Activated B cell treated with CpG ODN at 0.5 μM for 24 hours (primary cell): Measurements from ENCODE around the gene REG4. TPM values are rescaled to one million over a fixed set of nuclear protein-coding genes. Genes with fewer than 3 reads are reported as not detected.
"Not testable (repeated sequence)": the region's sequence is repeated elsewhere in the genome, so short reads cannot be mapped to it uniquely, and the experiment has no call there.

Source experiments
- ATAC-seq: fragments of 200-7000 bp; cut with Tn5 transposase; one replicate; pipeline ENCODE4 v1.10.0; 2021; ENCODE audit warnings: low read depth, mild to moderate bottlenecking, moderate library complexity
- CTCF ChIA-PET: fragments of 350-600 bp; sonication (Branson Sonifier 250); formaldehyde crosslinking; loops from one replicate; lab custom pipeline; 2021; ENCODE audit warnings: antibody characterized with exemption; lab: Charles Lee
- POLR2A ChIA-PET: fragments of 350-600 bp; sonication (Branson Sonifier 250); formaldehyde crosslinking; loops from one replicate; lab custom pipeline; 2021; ENCODE audit warnings: antibody characterized with exemption; lab: Charles Lee
- DNase-seq: peaks from one replicate; pipeline ENCODE4 v3.0.0; 2022
- H3K27ac Mint-ChIP-seq: one replicate; pipeline ENCODE4 v1.8.0; 2020; ENCODE audit warnings: mixed read lengths
- H3K27me3 Mint-ChIP-seq: one replicate; pipeline ENCODE4 v1.8.0; 2021; ENCODE audit warnings: mixed read lengths
- H3K36me3 Mint-ChIP-seq: one replicate; pipeline ENCODE4 v1.8.0; 2021; ENCODE audit warnings: low read depth, mixed read lengths
- H3K4me1 Mint-ChIP-seq: one replicate; pipeline ENCODE4 v1.8.0; 2021; ENCODE audit warnings: mixed read lengths
- H3K4me3 Mint-ChIP-seq: one replicate; pipeline ENCODE4 v1.8.0; 2020; ENCODE audit warnings: mild to moderate bottlenecking, mixed read lengths
- H3K9me3 Mint-ChIP-seq: one replicate; pipeline ENCODE4 v1.8.0; 2020; ENCODE audit warnings: mixed read lengths
- intact Hi-C: fragments of 100-400 bp; cut with micrococcal nuclease; formaldehyde crosslinking; loops from one replicate; pipeline ENCODE4 v1.15.1; 2024
- total RNA-seq: library from RNA; stranded (reverse); gene quantifications from 2 replicates; pipeline ENCODE4 v1.2.3, GENCODE V29; 2022
- TF ChIP-seq, protein P1 (sequence below): fragments of 200-600 bp; IDR thresholded peaks from one replicate; pipeline ENCODE4 v1.8.0; 2022; ENCODE audit warnings: antibody characterized with exemption, mild to moderate bottlenecking

Gene REG4
- not detected in 2 replicates for total RNA-seq

GRCh38 chr1:119811387-119811786 is at the start of gene REG4:
REG4 (minus strand) TSS chr1:119811460; CDS start chr1:119808769, 2,691 bp downstream.
- peaks cover 5% of the 10 kb centered on the region for H3K27me3 Mint-ChIP-seq
- no peak for DNase-seq
- CTCF ChIA-PET, result interaction anchor here (1.1 to 1.4 kb wide), 2 partner anchors 10 to 14 kb away, joined by 3 to 5 read pairs; no protein-coding TSS in a partner anchor

DNA sequence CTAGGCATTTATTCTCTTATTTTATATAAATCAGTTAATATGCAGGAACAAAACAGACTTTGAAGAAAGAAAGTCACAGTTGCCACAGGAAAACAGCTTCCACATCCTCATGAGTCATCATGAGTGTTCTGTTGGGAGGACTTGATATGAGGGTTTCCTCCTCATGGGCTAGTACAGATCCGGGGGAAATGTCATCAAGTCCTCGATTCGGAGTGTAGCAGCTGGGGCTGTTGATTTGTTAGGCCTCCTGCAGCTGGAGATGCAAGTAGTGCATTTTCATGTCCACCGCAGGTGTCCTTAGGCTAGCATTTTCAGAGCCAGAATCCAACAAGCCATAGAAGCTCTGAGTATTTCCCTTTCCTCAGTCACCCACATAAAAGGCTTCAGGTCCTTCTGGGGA is 48.4 kb upstream of the REG4 start:
- no peak for ATAC-seq
- TF ChIP-seq, protein P1, sequence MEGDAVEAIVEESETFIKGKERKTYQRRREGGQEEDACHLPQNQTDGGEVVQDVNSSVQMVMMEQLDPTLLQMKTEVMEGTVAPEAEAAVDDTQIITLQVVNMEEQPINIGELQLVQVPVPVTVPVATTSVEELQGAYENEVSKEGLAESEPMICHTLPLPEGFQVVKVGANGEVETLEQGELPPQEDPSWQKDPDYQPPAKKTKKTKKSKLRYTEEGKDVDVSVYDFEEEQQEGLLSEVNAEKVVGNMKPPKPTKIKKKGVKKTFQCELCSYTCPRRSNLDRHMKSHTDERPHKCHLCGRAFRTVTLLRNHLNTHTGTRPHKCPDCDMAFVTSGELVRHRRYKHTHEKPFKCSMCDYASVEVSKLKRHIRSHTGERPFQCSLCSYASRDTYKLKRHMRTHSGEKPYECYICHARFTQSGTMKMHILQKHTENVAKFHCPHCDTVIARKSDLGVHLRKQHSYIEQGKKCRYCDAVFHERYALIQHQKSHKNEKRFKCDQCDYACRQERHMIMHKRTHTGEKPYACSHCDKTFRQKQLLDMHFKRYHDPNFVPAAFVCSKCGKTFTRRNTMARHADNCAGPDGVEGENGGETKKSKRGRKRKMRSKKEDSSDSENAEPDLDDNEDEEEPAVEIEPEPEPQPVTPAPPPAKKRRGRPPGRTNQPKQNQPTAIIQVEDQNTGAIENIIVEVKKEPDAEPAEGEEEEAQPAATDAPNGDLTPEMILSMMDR, result no peak
- CTCF ChIA-PET, result interaction anchor here (1.8 kb wide), 1 partner anchor 10 kb away, joined by 4 read pairs; no protein-coding TSS in a partner anchor
- H3K4me3 Mint-ChIP-seq, result no peak overlapping the region
- POLR2A ChIA-PET, result no interaction called here
- no peaks in the 10 kb centered on the region for H3K36me3 Mint-ChIP-seq
- DNase-seq, result no peak
- intact Hi-C loops, result no loop called here
- H3K27ac Mint-ChIP-seq, result no peak overlapping the region
- H3K4me1 Mint-ChIP-seq, result no peaks in the 10 kb centered on the region
- peaks cover 16% of the 10 kb centered on the region for H3K27me3 Mint-ChIP-seq
- no peaks in the 10 kb centered on the region for H3K9me3 Mint-ChIP-seq

More at GRCh38 chr1:119811387-119811786, at the start of gene REG4:
- no peak for ATAC-seq
- intact Hi-C loops, result no loop called here
- Mint-ChIP-seq H3K36me3 (no peaks in the 10 kb centered on the region), H3K4me3 (no peak within 1 kb of the TSS), H3K27ac (no peak within 1 kb of the TSS), H3K9me3 (no peaks in the 10 kb centered on the region), H3K4me1 (peaks cover 4% of the 10 kb centered on the region)
- POLR2A ChIA-PET, result no interaction called here
- TF ChIP-seq, protein P1, result no peak

DNA sequence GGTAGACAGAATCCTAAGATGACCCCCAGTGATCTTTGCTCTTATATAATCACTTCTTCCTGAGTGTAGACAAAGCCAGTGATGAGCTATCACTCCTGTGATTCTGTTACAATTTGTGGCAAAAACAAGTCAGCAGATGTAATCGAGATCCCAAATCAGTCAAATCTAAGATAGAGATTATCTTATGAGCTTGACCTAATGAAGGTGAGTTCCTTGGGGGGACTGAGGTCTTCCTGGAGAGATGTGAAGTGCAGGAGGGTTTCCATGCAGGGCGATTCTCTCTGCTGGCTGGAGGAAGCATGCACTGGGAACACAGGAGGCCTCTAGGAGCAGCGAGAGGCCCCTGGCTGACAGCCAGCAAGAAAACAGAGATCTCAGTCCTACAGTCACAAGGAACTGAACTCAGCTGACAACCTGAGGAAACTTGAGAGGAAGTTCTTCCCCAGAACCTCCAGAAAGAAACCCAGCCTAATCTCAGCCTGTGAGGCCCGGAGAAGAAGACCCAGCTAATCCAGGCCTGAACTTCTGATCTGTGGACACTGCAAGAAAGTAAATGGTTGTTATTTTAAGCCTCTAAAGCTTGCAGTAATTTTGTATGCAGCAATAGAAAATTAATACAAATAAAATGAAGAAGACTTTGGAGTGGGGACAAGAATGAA is 47.4 kb upstream of the REG4 start:
- H3K27ac Mint-ChIP-seq, ATAC-seq, H3K4me1 Mint-ChIP-seq, H3K4me3 Mint-ChIP-seq, POLR2A ChIA-PET, DNase-seq, H3K36me3 Mint-ChIP-seq, intact Hi-C loops, H3K9me3 Mint-ChIP-seq: not testable (repeated sequence)
- peaks cover 16% of the 10 kb centered on the region for H3K27me3 Mint-ChIP-seq
- CTCF ChIA-PET, result interaction anchor here (1.8 kb wide), 1 partner anchor 11 kb away, joined by 4 read pairs; no protein-coding TSS in a partner anchor

GRCh38 chr1:119858126-119858525 is 46.9 kb upstream of the REG4 start:
- DNase-seq (no peak), ATAC-seq (no peak)
- ChIA-PET CTCF (interaction anchor here (1.8 kb wide), 1 partner anchor 12 kb away, joined by 4 read pairs; no protein-coding TSS in a partner anchor), POLR2A (no interaction called here)
- H3K27me3 Mint-ChIP-seq, result peaks cover 16% of the 10 kb centered on the region
- H3K27ac Mint-ChIP-seq, result no peak overlapping the region
- no peaks in the 10 kb centered on the region for H3K36me3 Mint-ChIP-seq
- intact Hi-C loops, result no loop called here
- no peak overlapping the region for H3K4me3 Mint-ChIP-seq
- no peaks in the 10 kb centered on the region for H3K4me1 Mint-ChIP-seq
- TF ChIP-seq, protein P1, result no peak
- H3K9me3 Mint-ChIP-seq, result no peaks in the 10 kb centered on the region

GRCh38 chr1:119853155-119853554 is 41.9 kb upstream of the REG4 start:
- Mint-ChIP-seq H3K27me3 (peaks cover 3% of the 10 kb centered on the region), H3K36me3 (no peaks in the 10 kb centered on the region), H3K4me1 (no peaks in the 10 kb centered on the region), H3K9me3 (no peaks in the 10 kb centered on the region), H3K27ac (no peak overlapping the region), H3K4me3 (no peak overlapping the region)
- TF ChIP-seq, protein P1, result no peak
- DNase-seq (no peak), ATAC-seq (no peak)
- CTCF ChIA-PET, result no interaction called here
- intact Hi-C loops, result no loop called here
- POLR2A ChIA-PET, result no interaction called here

GRCh38 chr1:119844206-119844605 is 32.9 kb upstream of the REG4 start:
- ATAC-seq, H3K4me1 Mint-ChIP-seq, H3K27ac Mint-ChIP-seq, intact Hi-C loops, H3K27me3 Mint-ChIP-seq, H3K36me3 Mint-ChIP-seq, POLR2A ChIA-PET, DNase-seq, H3K9me3 Mint-ChIP-seq, H3K4me3 Mint-ChIP-seq, CTCF ChIA-PET: not testable (repeated sequence)
